ENCODE measurements around the gene AMPD3. TPM values are rescaled to one million over a fixed set of nuclear protein-coding genes. Genes with fewer than 3 reads are reported as not detected.

AMPD3 gene
- total RNA-seq, 2 donors from 2014 or later = 20.0 to 22.1 TPM

DNA sequence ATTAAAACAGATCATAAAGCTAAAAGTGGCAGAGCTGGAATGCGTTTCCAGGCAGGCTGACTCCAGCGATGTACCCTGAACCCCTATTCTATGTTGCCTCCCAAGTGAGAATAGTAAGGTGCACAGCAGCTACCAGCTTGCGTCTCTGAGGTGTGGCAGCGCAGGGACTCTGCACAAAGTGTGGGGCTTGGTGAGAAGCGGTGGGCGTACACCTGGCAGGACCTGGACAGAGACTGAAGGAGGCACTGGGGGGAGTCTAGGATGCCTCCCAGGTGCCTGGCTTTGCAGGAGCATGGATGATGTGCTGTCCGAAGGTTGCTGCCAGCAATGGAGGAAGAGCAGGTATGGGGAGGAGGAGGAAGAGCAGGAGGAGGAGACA, 42.9 kb downstream of the AMPD3 start:
- DNase-seq (ENCODE audit: low spot score) = no peak
- whole genome bisulfite sequencing = 94% methylated on average over 7 of the region's 7 CpGs
- intact Hi-C loops (cut with DNase I) = no loop called here
- no peak overlapping the region for H3K4me3 ChIP-seq
- no peak for TF ChIP-seq POLR2AphosphoS5 (IDR thresholded peaks at IDR 0.05)
- TF ChIP-seq, protein P1, sequence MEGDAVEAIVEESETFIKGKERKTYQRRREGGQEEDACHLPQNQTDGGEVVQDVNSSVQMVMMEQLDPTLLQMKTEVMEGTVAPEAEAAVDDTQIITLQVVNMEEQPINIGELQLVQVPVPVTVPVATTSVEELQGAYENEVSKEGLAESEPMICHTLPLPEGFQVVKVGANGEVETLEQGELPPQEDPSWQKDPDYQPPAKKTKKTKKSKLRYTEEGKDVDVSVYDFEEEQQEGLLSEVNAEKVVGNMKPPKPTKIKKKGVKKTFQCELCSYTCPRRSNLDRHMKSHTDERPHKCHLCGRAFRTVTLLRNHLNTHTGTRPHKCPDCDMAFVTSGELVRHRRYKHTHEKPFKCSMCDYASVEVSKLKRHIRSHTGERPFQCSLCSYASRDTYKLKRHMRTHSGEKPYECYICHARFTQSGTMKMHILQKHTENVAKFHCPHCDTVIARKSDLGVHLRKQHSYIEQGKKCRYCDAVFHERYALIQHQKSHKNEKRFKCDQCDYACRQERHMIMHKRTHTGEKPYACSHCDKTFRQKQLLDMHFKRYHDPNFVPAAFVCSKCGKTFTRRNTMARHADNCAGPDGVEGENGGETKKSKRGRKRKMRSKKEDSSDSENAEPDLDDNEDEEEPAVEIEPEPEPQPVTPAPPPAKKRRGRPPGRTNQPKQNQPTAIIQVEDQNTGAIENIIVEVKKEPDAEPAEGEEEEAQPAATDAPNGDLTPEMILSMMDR (IDR thresholded peaks at IDR 0.05) = no peak
- no peak for TF ChIP-seq POLR2A (IDR thresholded peaks at IDR 0.05)
- no peak overlapping the region for H3K27ac ChIP-seq
- no peaks in the 10 kb centered on the region for H3K27me3 ChIP-seq (replicated peaks; ENCODE audit: insufficient read depth)
- H3K36me3 ChIP-seq = peaks cover 0 to 7% of the 10 kb centered on the region in 2 donors
- no peaks in the 10 kb centered on the region for H3K9me3 ChIP-seq
- no peaks in the 10 kb centered on the region for H3K4me1 ChIP-seq (replicated peaks)

DNA sequence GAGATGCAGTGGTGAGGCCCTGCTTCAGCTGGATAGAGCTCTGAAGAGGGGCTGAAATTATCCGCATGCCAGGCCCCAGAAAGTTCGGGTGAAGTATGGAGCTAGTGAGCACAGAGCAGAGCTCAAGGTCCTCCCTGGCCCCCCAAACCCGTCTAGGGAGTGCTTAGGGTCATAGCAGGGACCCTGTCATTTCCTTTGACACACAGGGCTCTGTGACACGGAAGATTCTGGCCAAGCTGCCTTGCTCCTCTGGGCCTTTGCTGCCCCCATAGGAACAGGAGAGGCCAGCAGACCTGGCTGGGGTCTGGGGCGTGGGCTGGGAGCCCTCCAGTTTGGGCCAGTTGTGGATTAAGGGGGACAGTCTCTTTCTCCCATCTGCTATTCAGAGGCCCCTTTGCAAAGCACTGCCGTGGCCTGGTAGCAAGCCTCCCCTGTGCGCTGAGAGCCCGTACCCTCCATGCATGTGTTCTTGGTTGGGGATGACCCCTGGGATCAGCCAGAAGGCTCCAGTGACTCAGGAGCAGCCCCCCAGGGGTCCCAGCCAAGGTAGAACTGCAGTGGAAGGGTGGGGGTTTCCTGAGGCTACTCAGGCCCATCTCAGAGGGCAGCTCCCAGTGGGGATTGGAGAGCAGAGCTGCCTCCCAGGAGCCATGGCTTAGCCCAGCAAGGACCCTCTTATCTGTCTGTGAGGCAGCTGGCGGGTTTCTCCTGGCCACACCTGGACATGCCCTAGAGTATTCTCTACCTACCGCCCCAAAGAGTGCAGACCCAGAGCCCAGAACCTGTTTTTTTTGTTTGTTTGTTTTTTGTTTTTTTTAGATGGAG, 43.6 kb downstream of the AMPD3 start:
- Histone ChIP-seq H3K9me3 (no peaks in the 10 kb centered on the region), H3K36me3 (peaks cover 0 to 7% of the 10 kb centered on the region in 2 donors), H3K27ac (no peak overlapping the region), H3K4me1 (replicated peaks) (no peaks in the 10 kb centered on the region), H3K27me3 (replicated peaks; ENCODE audit: insufficient read depth) (no peaks in the 10 kb centered on the region), H3K4me3 (no peak overlapping the region)
- WGBS = 82% methylated on average over 9 of the region's 10 CpGs
- intact Hi-C loops (cut with DNase I) = no loop called here
- TF ChIP-seq POLR2A (IDR thresholded peaks at IDR 0.05) = no peak
- TF ChIP-seq, protein P1 (IDR thresholded peaks at IDR 0.05) = no peak
- no peak for TF ChIP-seq POLR2AphosphoS5 (IDR thresholded peaks at IDR 0.05)
- DNase-seq (ENCODE audit: low spot score) = no peak

DNA sequence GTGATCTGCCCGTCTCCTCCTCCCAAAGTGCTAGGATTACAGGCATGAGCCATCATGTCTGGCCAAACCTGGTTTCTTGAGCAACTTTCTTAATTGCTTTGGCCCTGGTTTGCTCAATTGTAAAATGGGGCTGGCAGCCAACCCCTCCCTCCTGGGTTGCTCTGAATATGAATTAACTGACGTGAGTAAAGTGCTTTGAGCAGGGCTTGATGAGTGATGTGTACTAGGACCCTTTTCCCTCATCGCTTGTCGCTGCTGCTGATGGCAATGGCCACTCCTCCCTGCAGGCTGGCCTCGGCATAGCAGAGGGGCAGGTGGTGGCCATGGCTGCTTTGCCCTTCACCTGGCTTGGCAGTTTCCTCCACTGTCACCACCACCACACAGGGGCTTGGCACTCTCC, 44.4 kb downstream of the AMPD3 start:
- intact Hi-C loops (cut with DNase I) = no loop called here
- Histone ChIP-seq H3K9me3 (no peaks in the 10 kb centered on the region), H3K4me3 (no peak overlapping the region), H3K36me3 (peaks cover 0 to 11% of the 10 kb centered on the region in 2 donors), H3K27ac (no peak overlapping the region), H3K27me3 (replicated peaks; ENCODE audit: insufficient read depth) (no peaks in the 10 kb centered on the region), H3K4me1 (replicated peaks) (no peaks in the 10 kb centered on the region)
- WGBS = 81% methylated on average over 5 of the region's 5 CpGs
- no peak for DNase-seq (ENCODE audit: low spot score)
- TF ChIP-seq POLR2A (IDR thresholded peaks at IDR 0.05) = no peak
- TF ChIP-seq, protein P1 (IDR thresholded peaks at IDR 0.05) = no peak
- TF ChIP-seq POLR2AphosphoS5 (IDR thresholded peaks at IDR 0.05) = no peak

DNA sequence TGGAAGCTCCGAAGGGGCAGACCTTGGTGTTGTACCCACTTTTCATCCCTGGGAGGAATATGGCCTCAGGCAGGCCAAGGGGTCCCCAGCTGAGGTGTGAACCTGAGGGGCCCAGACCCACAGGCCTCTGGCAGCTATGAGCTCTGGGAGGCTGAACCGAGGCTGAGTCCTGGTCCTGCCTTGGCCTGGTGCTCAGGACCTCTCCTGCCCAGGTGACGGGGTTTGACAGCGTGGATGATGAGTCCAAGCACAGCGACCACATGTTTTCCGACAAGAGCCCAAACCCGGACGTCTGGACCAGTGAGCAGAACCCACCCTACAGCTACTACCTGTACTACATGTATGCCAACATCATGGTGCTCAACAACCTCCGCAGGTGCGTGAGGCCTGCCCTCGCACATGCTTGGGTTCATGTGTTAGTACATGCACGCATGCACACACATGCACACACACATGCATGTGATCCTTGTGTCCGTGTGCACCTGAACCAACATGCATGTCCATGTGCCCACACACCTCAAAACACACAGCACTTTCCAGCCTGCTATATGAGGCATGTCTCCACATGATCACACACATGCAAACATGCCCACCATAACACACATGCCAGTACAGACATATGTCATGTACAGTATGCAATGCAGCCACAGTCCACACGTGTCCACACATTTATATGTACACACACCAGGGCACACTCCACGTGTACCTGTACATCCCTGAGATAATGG, 45.0 kb downstream of the AMPD3 start:
- DNase-seq (ENCODE audit: low spot score) = no peak
- 92% methylated on average over 15 of the region's 15 CpGs for WGBS

More for the DNA sequence above, 45.0 kb downstream of the AMPD3 start:
- H3K4me3 ChIP-seq = no peak overlapping the region
- intact Hi-C loops (cut with DNase I) = no loop called here
- no peaks in the 10 kb centered on the region for H3K9me3 ChIP-seq
- no peaks in the 10 kb centered on the region for H3K4me1 ChIP-seq (replicated peaks)
- peaks cover 0 to 11% of the 10 kb centered on the region in 2 donors for H3K36me3 ChIP-seq
- TF ChIP-seq POLR2A (IDR thresholded peaks at IDR 0.05) (no peak), POLR2AphosphoS5 (IDR thresholded peaks at IDR 0.05) (no peak)
- TF ChIP-seq, protein P1 (IDR thresholded peaks at IDR 0.05) = no peak
- no peaks in the 10 kb centered on the region for H3K27me3 ChIP-seq (replicated peaks; ENCODE audit: insufficient read depth)
- H3K27ac ChIP-seq = no peak overlapping the region
